HepG2 (cell line): ENCODE results near the gene MAPK7. TPM values are rescaled to one million over a fixed set of nuclear protein-coding genes. Genes with fewer than 3 reads are reported as not detected.

Experiments used
- ATF7-NPFF ChIP-seq: sonication (generic); formaldehyde crosslinking; IDR thresholded peaks from 2 replicates; pipeline ENCODE4 v1.8.1; 2023; ENCODE audit warnings: mild to moderate bottlenecking, low read depth, missing genetic modification reagents, moderate library complexity
- CC2D1A ChIP-seq: sonication (generic); formaldehyde crosslinking; IDR thresholded peaks from 2 replicates; pipeline ENCODE4 v1.8.1; 2023; ENCODE audit warnings: mild to moderate bottlenecking, missing genetic modification reagents
- E2F2 ChIP-seq: sonication (generic); formaldehyde crosslinking; IDR thresholded peaks from 2 replicates; pipeline ENCODE4 v1.4.0; 2020; ENCODE audit warnings: missing genetic modification reagents, borderline replicate concordance
- FOXA3 ChIP-seq: IDR thresholded peaks from 2 replicates; pipeline ENCODE4 v1.6.1; 2016; ENCODE audit warnings: missing genetic modification reagents, missing compliant biosample characterization
- HNRNPUL1 ChIP-seq: fragments of 200-400 bp; formaldehyde crosslinking; IDR thresholded peaks from 2 replicates; pipeline ENCODE4 v1.6.1; 2017; ENCODE audit warnings: low read depth, mild to moderate bottlenecking, low read length, moderate library complexity
- KAT8 ChIP-seq: IDR thresholded peaks from 2 replicates; pipeline ENCODE4 v1.6.1; 2016; ENCODE audit warnings: missing genetic modification reagents, missing compliant biosample characterization
- KLF13 ChIP-seq: sonication (generic); formaldehyde crosslinking; IDR thresholded peaks from 2 replicates; pipeline ENCODE4 v1.4.0; 2020; ENCODE audit warnings: mild to moderate bottlenecking, missing genetic modification reagents
- PCBP1 ChIP-seq: fragments of 200-400 bp; formaldehyde crosslinking; IDR thresholded peaks from 2 replicates; pipeline ENCODE4 v1.6.1; 2017; ENCODE audit warnings: mild to moderate bottlenecking, low read depth, low read length, borderline replicate concordance
- PLSCR1 ChIP-seq: sonication (generic); formaldehyde crosslinking; IDR thresholded peaks from 2 replicates; pipeline ENCODE4 v1.5.0; 2020; ENCODE audit warnings: missing genetic modification reagents, mild to moderate bottlenecking, borderline replicate concordance
- POGZ ChIP-seq: sonication (generic); formaldehyde crosslinking; IDR thresholded peaks from 2 replicates; pipeline ENCODE4 v1.4.0; 2020; ENCODE audit warnings: mild to moderate bottlenecking, missing genetic modification reagents
- RNF2 ChIP-seq: fragments of 450-650 bp; conservative IDR thresholded peaks from 2 replicates; pipeline ENCODE4 v1.6.1; 2016; ENCODE audit warnings: low read depth
- TAF1 ChIP-seq: sonication (generic); formaldehyde crosslinking; IDR thresholded peaks from 2 replicates; pipeline ENCODE4 v1.4.0; 2020; ENCODE audit warnings: missing genetic modification reagents
- ZBTB1 ChIP-seq: sonication (generic); formaldehyde crosslinking; IDR thresholded peaks from 2 replicates; pipeline ENCODE4 v1.4.0; 2020; ENCODE audit warnings: missing genetic modification reagents, borderline replicate concordance
- ZNF550 ChIP-seq: sonication (generic); formaldehyde crosslinking; IDR thresholded peaks from 2 replicates; pipeline ENCODE4 v1.4.0; 2020; ENCODE audit warnings: mild to moderate bottlenecking, missing genetic modification reagents, borderline replicate concordance
- ZNF780A ChIP-seq: sonication (generic); formaldehyde crosslinking; IDR thresholded peaks from 2 replicates; pipeline ENCODE4 v1.8.0; 2022; ENCODE audit warnings: mild to moderate bottlenecking, missing genetic modification reagents, moderate library complexity
- ZNF878 ChIP-seq: sonication (generic); formaldehyde crosslinking; IDR thresholded peaks from 2 replicates; pipeline ENCODE4 v1.8.1; 2023; ENCODE audit warnings: mild to moderate bottlenecking, missing genetic modification reagents, moderate library complexity
- ZNF883 ChIP-seq: sonication (generic); formaldehyde crosslinking; IDR thresholded peaks from 2 replicates; pipeline ENCODE4 v1.5.1; 2020; ENCODE audit warnings: mild to moderate bottlenecking, missing genetic modification reagents; ENCODE audit errors: not compliant biosample characterization
- polyA plus RNA-seq, 8 experiments: library from polyadenylated mRNA; depleted of rRNA in 3 of 8; stranded (reverse) in 7 of 8; unstranded in 1 of 8; fragments of >200 nt; fragmentation: Illumina TruSeq in 4 of 8; extraction: Trizol in 4 of 8; gene quantifications; 2 replicates each; pipeline versions ENCODE4 v1.2.1 to v1.2.3, GENCODE V29; 2011 to 2016; ENCODE audit warnings: low read depth in 4 of 8, missing spikeins in 1 of 8, mixed read lengths in 1 of 8; ENCODE audit not compliant: insufficient read depth in 1 of 8
- total RNA-seq, 5 experiments: library from RNA; depleted of rRNA; stranded (reverse); fragments of >200 nt; fragmentation: Illumina TruSeq; extraction: Trizol; gene quantifications; 2 replicates each; pipeline ENCODE4 v1.2.3, GENCODE V29; 2016; ENCODE audit warnings: low read depth in 1 of 5
- TF ChIP-seq, protein P1 (sequence below): sonication (generic); formaldehyde crosslinking; IDR thresholded peaks from 2 replicates; pipeline ENCODE4 v1.5.0; 2020; ENCODE audit warnings: mild to moderate bottlenecking, missing genetic modification reagents
- TF ChIP-seq, protein P2 (sequence below): fragments of 450-650 bp; IDR thresholded peaks from 2 replicates; pipeline ENCODE4 v1.6.1; 2017; ENCODE audit warnings: mild to moderate bottlenecking
- TF ChIP-seq, protein P3 (sequence below): sonication (generic); formaldehyde crosslinking; IDR thresholded peaks from 2 replicates; pipeline ENCODE4 v1.4.0; 2020; ENCODE audit warnings: missing genetic modification reagents

Gene MAPK7
- total and polyA plus RNA-seq, 2 of the 13 experiments (the other 11 are each of a cell fraction or from before 2014, with no cell fraction given), result 2.9 to 5.9 TPM

- no peak for TF ChIP-seq ZNF550 (CRISPR knock-in tag)
- TF ChIP-seq KLF13 (CRISPR knock-in tag), result no peak
- no peak; the same call in 1 of the 2 replicates for TF ChIP-seq ZNF780A (CRISPR knock-in tag)
- no peak for TF ChIP-seq PCBP1
- 0 out of 2 replicates have a peak, but pooled peaks have one; percentile 42 for TF ChIP-seq POGZ (CRISPR knock-in tag)
- TF ChIP-seq ZNF878 (CRISPR knock-in tag), result no peak
- no peak for TF ChIP-seq CC2D1A (CRISPR knock-in tag)
- TF ChIP-seq, protein P1, sequence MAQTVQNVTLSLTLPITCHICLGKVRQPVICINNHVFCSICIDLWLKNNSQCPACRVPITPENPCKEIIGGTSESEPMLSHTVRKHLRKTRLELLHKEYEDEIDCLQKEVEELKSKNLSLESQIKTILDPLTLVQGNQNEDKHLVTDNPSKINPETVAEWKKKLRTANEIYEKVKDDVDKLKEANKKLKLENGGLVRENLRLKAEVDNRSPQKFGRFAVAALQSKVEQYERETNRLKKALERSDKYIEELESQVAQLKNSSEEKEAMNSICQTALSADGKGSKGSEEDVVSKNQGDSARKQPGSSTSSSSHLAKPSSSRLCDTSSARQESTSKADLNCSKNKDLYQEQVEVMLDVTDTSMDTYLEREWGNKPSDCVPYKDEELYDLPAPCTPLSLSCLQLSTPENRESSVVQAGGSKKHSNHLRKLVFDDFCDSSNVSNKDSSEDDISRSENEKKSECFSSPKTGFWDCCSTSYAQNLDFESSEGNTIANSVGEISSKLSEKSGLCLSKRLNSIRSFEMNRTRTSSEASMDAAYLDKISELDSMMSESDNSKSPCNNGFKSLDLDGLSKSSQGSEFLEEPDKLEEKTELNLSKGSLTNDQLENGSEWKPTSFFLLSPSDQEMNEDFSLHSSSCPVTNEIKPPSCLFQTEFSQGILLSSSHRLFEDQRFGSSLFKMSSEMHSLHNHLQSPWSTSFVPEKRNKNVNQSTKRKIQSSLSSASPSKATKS (CRISPR knock-in tag), result no peak
- peak; percentile 75; the same call in 1 of the 2 replicates for TF ChIP-seq ATF7-NPFF (CRISPR knock-in tag)
- no peak for TF ChIP-seq FOXA3 (CRISPR knock-in tag)
- no peak for TF ChIP-seq HNRNPUL1
- peak; percentile 92 for TF ChIP-seq ZNF883 (CRISPR knock-in tag)
- TF ChIP-seq KAT8 (CRISPR knock-in tag), result peak; percentile 50; the same call in 1 of the 2 replicates
- peak; percentile 92 for TF ChIP-seq RNF2
- TF ChIP-seq, protein P2, sequence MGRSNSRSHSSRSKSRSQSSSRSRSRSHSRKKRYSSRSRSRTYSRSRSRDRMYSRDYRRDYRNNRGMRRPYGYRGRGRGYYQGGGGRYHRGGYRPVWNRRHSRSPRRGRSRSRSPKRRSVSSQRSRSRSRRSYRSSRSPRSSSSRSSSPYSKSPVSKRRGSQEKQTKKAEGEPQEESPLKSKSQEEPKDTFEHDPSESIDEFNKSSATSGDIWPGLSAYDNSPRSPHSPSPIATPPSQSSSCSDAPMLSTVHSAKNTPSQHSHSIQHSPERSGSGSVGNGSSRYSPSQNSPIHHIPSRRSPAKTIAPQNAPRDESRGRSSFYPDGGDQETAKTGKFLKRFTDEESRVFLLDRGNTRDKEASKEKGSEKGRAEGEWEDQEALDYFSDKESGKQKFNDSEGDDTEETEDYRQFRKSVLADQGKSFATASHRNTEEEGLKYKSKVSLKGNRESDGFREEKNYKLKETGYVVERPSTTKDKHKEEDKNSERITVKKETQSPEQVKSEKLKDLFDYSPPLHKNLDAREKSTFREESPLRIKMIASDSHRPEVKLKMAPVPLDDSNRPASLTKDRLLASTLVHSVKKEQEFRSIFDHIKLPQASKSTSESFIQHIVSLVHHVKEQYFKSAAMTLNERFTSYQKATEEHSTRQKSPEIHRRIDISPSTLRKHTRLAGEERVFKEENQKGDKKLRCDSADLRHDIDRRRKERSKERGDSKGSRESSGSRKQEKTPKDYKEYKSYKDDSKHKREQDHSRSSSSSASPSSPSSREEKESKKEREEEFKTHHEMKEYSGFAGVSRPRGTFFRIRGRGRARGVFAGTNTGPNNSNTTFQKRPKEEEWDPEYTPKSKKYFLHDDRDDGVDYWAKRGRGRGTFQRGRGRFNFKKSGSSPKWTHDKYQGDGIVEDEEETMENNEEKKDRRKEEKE, result no peak
- no peak; the same call in 1 of the 2 replicates for TF ChIP-seq E2F2 (CRISPR knock-in tag)
- TF ChIP-seq, protein P3, sequence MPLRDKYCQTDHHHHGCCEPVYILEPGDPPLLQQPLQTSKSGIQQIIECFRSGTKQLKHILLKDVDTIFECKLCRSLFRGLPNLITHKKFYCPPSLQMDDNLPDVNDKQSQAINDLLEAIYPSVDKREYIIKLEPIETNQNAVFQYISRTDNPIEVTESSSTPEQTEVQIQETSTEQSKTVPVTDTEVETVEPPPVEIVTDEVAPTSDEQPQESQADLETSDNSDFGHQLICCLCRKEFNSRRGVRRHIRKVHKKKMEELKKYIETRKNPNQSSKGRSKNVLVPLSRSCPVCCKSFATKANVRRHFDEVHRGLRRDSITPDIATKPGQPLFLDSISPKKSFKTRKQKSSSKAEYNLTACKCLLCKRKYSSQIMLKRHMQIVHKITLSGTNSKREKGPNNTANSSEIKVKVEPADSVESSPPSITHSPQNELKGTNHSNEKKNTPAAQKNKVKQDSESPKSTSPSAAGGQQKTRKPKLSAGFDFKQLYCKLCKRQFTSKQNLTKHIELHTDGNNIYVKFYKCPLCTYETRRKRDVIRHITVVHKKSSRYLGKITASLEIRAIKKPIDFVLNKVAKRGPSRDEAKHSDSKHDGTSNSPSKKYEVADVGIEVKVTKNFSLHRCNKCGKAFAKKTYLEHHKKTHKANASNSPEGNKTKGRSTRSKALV (CRISPR knock-in tag), result no peak; the same call in 1 of the 2 replicates
- TF ChIP-seq ZBTB1 (CRISPR knock-in tag), result no peak
- no peak for TF ChIP-seq PLSCR1 (CRISPR knock-in tag)
- TF ChIP-seq TAF1 (CRISPR knock-in tag), result peak; percentile 50; the same call in 1 of the 2 replicates
Observed at GRCh38 chr17:19336938-19337711, 41.2 kb upstream of the MAPK7 start (continued).
